Measurements from ENCODE around the gene RAB37. TPM values are rescaled to one million over a fixed set of nuclear protein-coding genes. Genes with fewer than 3 reads are reported as not detected.
A peak's percentile ranks its signal among the peaks of the same experiment; 100 is the strongest.

RAB37 gene
- total and polyA plus RNA-seq, 9 of the 15 experiments (the other 6 are each of a cell fraction or from before 2014, with no cell fraction given) = 0.03 to 0.27 (median 0.11) TPM; not detected in 4

DNA sequence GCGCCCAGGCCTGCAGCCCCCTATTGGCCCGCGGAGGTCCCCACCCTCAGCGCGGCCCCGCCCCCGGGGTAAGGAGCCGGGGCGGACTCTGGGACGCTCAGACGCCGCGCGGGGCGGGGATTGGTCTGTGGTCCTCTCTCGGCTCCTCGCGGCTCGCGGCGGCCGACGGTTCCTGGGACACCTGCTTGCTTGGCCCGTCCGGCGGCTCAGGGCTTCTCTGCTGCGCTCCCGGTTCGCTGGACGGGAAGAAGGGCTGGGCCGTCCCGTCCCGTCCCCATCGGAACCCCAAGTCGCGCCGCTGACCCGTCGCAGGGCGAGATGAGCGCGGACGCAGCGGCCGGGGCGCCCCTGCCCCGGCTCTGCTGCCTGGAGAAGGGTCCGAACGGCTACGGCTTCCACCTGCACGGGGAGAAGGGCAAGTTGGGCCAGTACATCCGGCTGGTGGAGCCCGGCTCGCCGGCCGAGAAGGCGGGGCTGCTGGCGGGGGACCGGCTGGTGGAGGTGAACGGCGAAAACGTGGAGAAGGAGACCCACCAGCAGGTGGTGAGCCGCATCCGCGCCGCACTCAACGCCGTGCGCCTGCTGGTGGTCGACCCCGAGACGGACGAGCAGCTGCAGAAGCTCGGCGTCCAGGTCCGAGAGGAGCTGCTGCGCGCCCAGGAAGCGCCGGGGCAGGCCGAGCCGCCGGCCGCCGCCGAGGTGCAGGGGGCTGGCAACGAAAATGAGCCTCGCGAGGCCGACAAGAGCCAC, 11.6 kb downstream of the RAB37 start, which contains the start of gene NHERF1 (continued):
- TF ChIP-seq ARID4B (CRISPR knock-in tag; IDR thresholded peaks at IDR 0.05) = peak; percentile 75
- TF ChIP-seq NFIX (CRISPR knock-in tag; IDR thresholded peaks at IDR 0.05; ENCODE audit: low read depth) = no peak
- TF ChIP-seq ZNF707 (CRISPR knock-in tag; conservative IDR thresholded peaks at IDR 0.05) = no peak
- TF ChIP-seq SPI1 (IDR thresholded peaks at IDR 0.05; ENCODE audit: borderline replicate concordance, low read depth, low read length) = no peak
- TF ChIP-seq ARID3B (CRISPR knock-in tag; IDR thresholded peaks at IDR 0.05; ENCODE audit: borderline replicate concordance) = no peak
- TF ChIP-seq, protein P1, sequence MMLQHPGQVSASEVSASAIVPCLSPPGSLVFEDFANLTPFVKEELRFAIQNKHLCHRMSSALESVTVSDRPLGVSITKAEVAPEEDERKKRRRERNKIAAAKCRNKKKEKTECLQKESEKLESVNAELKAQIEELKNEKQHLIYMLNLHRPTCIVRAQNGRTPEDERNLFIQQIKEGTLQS (IDR thresholded peaks at IDR 0.05) = no peak
- TF ChIP-seq, protein P1 (CRISPR knock-in tag; conservative IDR thresholded peaks at IDR 0.05) = 0 out of 2 replicates have a peak, but pooled peaks have one; percentile 37
- no peak for TF ChIP-seq BHLHE40 (IDR thresholded peaks at IDR 0.05; ENCODE audit: low read length)
- no peak for TF ChIP-seq SMARCA5 (IDR thresholded peaks at IDR 0.05)
- TF ChIP-seq, protein P2, sequence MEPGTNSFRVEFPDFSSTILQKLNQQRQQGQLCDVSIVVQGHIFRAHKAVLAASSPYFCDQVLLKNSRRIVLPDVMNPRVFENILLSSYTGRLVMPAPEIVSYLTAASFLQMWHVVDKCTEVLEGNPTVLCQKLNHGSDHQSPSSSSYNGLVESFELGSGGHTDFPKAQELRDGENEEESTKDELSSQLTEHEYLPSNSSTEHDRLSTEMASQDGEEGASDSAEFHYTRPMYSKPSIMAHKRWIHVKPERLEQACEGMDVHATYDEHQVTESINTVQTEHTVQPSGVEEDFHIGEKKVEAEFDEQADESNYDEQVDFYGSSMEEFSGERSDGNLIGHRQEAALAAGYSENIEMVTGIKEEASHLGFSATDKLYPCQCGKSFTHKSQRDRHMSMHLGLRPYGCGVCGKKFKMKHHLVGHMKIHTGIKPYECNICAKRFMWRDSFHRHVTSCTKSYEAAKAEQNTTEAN (CRISPR knock-in tag; IDR thresholded peaks at IDR 0.05) = no peak
- TF ChIP-seq NR1H2 (CRISPR knock-in tag; IDR thresholded peaks at IDR 0.05) = no peak
- TF ChIP-seq PHB2 (IDR thresholded peaks at IDR 0.05; ENCODE audit: low read depth) = no peak
- no peak for TF ChIP-seq SAFB2 (IDR thresholded peaks at IDR 0.05; ENCODE audit: borderline replicate concordance, low read depth, low read length, severe bottlenecking)
- TF ChIP-seq MYC (IDR thresholded peaks at IDR 0.05; ENCODE audit: low read depth, low read length) = no peak
- TF ChIP-seq MYC (CRISPR knock-in tag; IDR thresholded peaks at IDR 0.05; ENCODE audit: borderline replicate concordance, low read depth) = no peak
- no peak for TF ChIP-seq FUS (optimal IDR thresholded peaks at IDR 0.05; ENCODE audit: low read depth, low read length)
- TF ChIP-seq, protein P3, sequence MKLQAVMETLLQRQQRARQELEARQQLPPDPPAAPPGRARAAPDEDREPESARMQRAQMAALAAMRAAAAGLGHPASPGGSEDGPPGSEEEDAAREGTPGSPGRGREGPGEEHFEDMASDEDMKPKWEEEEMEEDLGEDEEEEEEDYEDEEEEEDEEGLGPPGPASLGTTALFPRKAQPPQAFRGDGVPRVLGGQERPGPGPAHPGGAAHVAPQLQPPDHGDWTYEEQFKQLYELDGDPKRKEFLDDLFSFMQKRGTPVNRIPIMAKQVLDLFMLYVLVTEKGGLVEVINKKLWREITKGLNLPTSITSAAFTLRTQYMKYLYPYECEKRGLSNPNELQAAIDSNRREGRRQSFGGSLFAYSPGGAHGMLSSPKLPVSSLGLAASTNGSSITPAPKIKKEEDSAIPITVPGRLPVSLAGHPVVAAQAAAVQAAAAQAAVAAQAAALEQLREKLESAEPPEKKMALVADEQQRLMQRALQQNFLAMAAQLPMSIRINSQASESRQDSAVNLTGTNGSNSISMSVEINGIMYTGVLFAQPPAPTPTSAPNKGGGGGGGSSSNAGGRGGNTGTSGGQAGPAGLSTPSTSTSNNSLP (IDR thresholded peaks at IDR 0.05; ENCODE audit: borderline replicate concordance, low read depth, low read length) = no peak

Data from K562 (cell line).